HUES64 (cell line): ENCODE data around the gene CACNA1C.

Experiments used
- H3K27ac ChIP-seq: 2 replicates; pipeline ENCODE4 v1.7.0; 2013; ENCODE audit warnings: low read depth, low read length, inconsistent platforms
- H3K27me3 ChIP-seq: 2 replicates; pipeline ENCODE4 v1.6.1; 2013; ENCODE audit warnings: mild to moderate bottlenecking, low read length; ENCODE audit not compliant: insufficient read depth
- H3K36me3 ChIP-seq: 2 replicates; pipeline ENCODE4 v1.6.1; 2013; ENCODE audit warnings: mild to moderate bottlenecking, low read length; ENCODE audit not compliant: insufficient read depth
- H3K4me1 ChIP-seq: 2 replicates; pipeline ENCODE4 v1.6.1; 2013; ENCODE audit warnings: mild to moderate bottlenecking, low read length, moderate library complexity; ENCODE audit not compliant: insufficient read depth
- H3K4me3 ChIP-seq: 2 replicates; pipeline ENCODE4 v1.5.1; 2013; ENCODE audit warnings: mild to moderate bottlenecking, low read length, moderate library complexity
- H3K9ac ChIP-seq: 2 replicates; pipeline ENCODE4 v1.6.1; 2013; ENCODE audit warnings: mild to moderate bottlenecking, low read depth, low read length
- H3K9me3 ChIP-seq: 2 replicates; pipeline ENCODE4 v1.6.1; 2013; ENCODE audit warnings: low read depth, low read length; ENCODE audit not compliant: insufficient read depth
- WGBS: fragments of 150-250, 120-280 bp; methylation state at CpG from one replicate; pipeline ENCODE4 v1.1.7; 2013; ENCODE audit warnings: missing lambda C conversion rate; 5-methylcytosine and 5-hydroxymethylcytosine counted together

The CACNA1C gene

GRCh38 chr12:2439332-2440100 lies 386.7 kb downstream of the CACNA1C start:
- WGBS = 93% methylated on average over 10 of the region's 11 CpGs
- no peak overlapping the region for H3K27ac ChIP-seq
- no peaks in the 10 kb centered on the region for H3K4me1 ChIP-seq
- H3K27me3 ChIP-seq = no peaks in the 10 kb centered on the region
- H3K36me3 ChIP-seq = no peaks in the 10 kb centered on the region
- no peak overlapping the region for H3K9ac ChIP-seq
- no peaks in the 10 kb centered on the region for H3K9me3 ChIP-seq
- no peak overlapping the region for H3K4me3 ChIP-seq

- H3K36me3 ChIP-seq = no peaks in the 10 kb centered on the region
- no peak overlapping the region for H3K27ac ChIP-seq
- H3K9me3 ChIP-seq = no peaks in the 10 kb centered on the region
- no peak overlapping the region for H3K9ac ChIP-seq
- H3K4me1 ChIP-seq = no peaks in the 10 kb centered on the region
- no peak overlapping the region for H3K4me3 ChIP-seq
- 95% methylated on average over 7 of the region's 7 CpGs for WGBS
- H3K27me3 ChIP-seq = no peaks in the 10 kb centered on the region
These were observed 391.0 kb downstream of the CACNA1C start for GRCh38 chr12:2443776-2444175.

GRCh38 chr12:2445968-2446367 lies 393.2 kb downstream of the CACNA1C start:
- no peaks in the 10 kb centered on the region for H3K9me3 ChIP-seq
- H3K27me3 ChIP-seq = 0 out of 2 replicates have a peak, but pooled peaks cover 2% of the 10 kb centered on the region
- no peak overlapping the region for H3K4me3 ChIP-seq
- H3K27ac ChIP-seq = no peak overlapping the region
- H3K9ac ChIP-seq = no peak overlapping the region
- no peaks in the 10 kb centered on the region for H3K36me3 ChIP-seq
- no peaks in the 10 kb centered on the region for H3K4me1 ChIP-seq
- 82% methylated on average over 1 of the region's 1 CpG for WGBS

- no peaks in the 10 kb centered on the region for H3K36me3 ChIP-seq
- no peak overlapping the region for H3K9ac ChIP-seq
- 88% methylated on average over 10 of the region's 10 CpGs for WGBS
These were observed 395.1 kb downstream of the CACNA1C start for GRCh38 chr12:2447861-2448260.

GRCh38 chr12:2449586-2449985 lies 396.8 kb downstream of the CACNA1C start:
- 90% methylated on average over 6 of the region's 6 CpGs for WGBS
- H3K27me3 ChIP-seq = 0 out of 2 replicates have a peak, but pooled peaks cover 2% of the 10 kb centered on the region
- no peak overlapping the region for H3K9ac ChIP-seq
- no peaks in the 10 kb centered on the region for H3K9me3 ChIP-seq
- no peak overlapping the region for H3K4me3 ChIP-seq
- H3K27ac ChIP-seq = no peak overlapping the region
- H3K4me1 ChIP-seq = no peaks in the 10 kb centered on the region
- H3K36me3 ChIP-seq = no peaks in the 10 kb centered on the region

More at GRCh38 chr12:2447861-2448260, 395.1 kb downstream of the CACNA1C start:
- Histone ChIP-seq H3K27me3 (0 out of 2 replicates have a peak, but pooled peaks cover 2% of the 10 kb centered on the region), H3K4me1 (no peaks in the 10 kb centered on the region), H3K27ac (no peak overlapping the region), H3K4me3 (no peak overlapping the region), H3K9me3 (no peaks in the 10 kb centered on the region)

- no peaks in the 10 kb centered on the region for H3K4me1 ChIP-seq
- H3K27me3 ChIP-seq = 0 out of 2 replicates have a peak, but pooled peaks cover 2% of the 10 kb centered on the region
- 77% methylated on average over 9 of the region's 9 CpGs for WGBS
These were observed 397.8 kb downstream of the CACNA1C start for GRCh38 chr12:2450553-2450952.

GRCh38 chr12:2451025-2451424 lies 398.2 kb downstream of the CACNA1C start:
- no peaks in the 10 kb centered on the region for H3K36me3 ChIP-seq
- H3K4me1 ChIP-seq = no peaks in the 10 kb centered on the region
- no peak overlapping the region for H3K9ac ChIP-seq
- no peak overlapping the region for H3K4me3 ChIP-seq
- 93% methylated on average over 4 of the region's 4 CpGs for WGBS
- H3K9me3 ChIP-seq = no peaks in the 10 kb centered on the region
- H3K27me3 ChIP-seq = 0 out of 2 replicates have a peak, but pooled peaks cover 2% of the 10 kb centered on the region
- no peak overlapping the region for H3K27ac ChIP-seq

More at GRCh38 chr12:2450553-2450952, 397.8 kb downstream of the CACNA1C start:
- no peaks in the 10 kb centered on the region for H3K9me3 ChIP-seq
- H3K36me3 ChIP-seq = no peaks in the 10 kb centered on the region
- H3K4me3 ChIP-seq = no peak overlapping the region
- H3K9ac ChIP-seq = no peak overlapping the region
- H3K27ac ChIP-seq = no peak overlapping the region

- H3K36me3 ChIP-seq = no peaks in the 10 kb centered on the region
- H3K4me3 ChIP-seq = no peak overlapping the region
- no peaks in the 10 kb centered on the region for H3K4me1 ChIP-seq
- 92% methylated on average over 5 of the region's 5 CpGs for WGBS
- no peaks in the 10 kb centered on the region for H3K9me3 ChIP-seq
- H3K27ac ChIP-seq = no peak overlapping the region
- no peak overlapping the region for H3K9ac ChIP-seq
- H3K27me3 ChIP-seq = 0 out of 2 replicates have a peak, but pooled peaks cover 2% of the 10 kb centered on the region
These were observed 398.7 kb downstream of the CACNA1C start for GRCh38 chr12:2451497-2451896.

GRCh38 chr12:2453076-2453760 lies 400.4 kb downstream of the CACNA1C start:
- no peaks in the 10 kb centered on the region for H3K9me3 ChIP-seq
- no peak overlapping the region for H3K4me3 ChIP-seq
- H3K36me3 ChIP-seq = no peaks in the 10 kb centered on the region
- H3K9ac ChIP-seq = no peak overlapping the region
- WGBS = 89% methylated on average over 15 of the region's 15 CpGs
- 0 out of 2 replicates have a peak, but pooled peaks cover 2% of the 10 kb centered on the region for H3K27me3 ChIP-seq
- no peaks in the 10 kb centered on the region for H3K4me1 ChIP-seq
- no peak overlapping the region for H3K27ac ChIP-seq

- H3K4me1 ChIP-seq = no peaks in the 10 kb centered on the region
- H3K36me3 ChIP-seq = no peaks in the 10 kb centered on the region
- no peak overlapping the region for H3K9ac ChIP-seq
These were observed 400.9 kb downstream of the CACNA1C start for GRCh38 chr12:2453761-2454090.

GRCh38 chr12:2454601-2455177 lies 401.9 kb downstream of the CACNA1C start:
- no peaks in the 10 kb centered on the region for H3K4me1 ChIP-seq
- no peak overlapping the region for H3K4me3 ChIP-seq
- 90% methylated on average over 20 of the region's 20 CpGs for WGBS
- H3K27ac ChIP-seq = no peak overlapping the region
- no peaks in the 10 kb centered on the region for H3K9me3 ChIP-seq
- H3K27me3 ChIP-seq = no peaks in the 10 kb centered on the region
- H3K9ac ChIP-seq = no peak overlapping the region
- H3K36me3 ChIP-seq = no peaks in the 10 kb centered on the region

More at GRCh38 chr12:2453761-2454090, 400.9 kb downstream of the CACNA1C start:
- Histone ChIP-seq H3K27me3 (0 out of 2 replicates have a peak, but pooled peaks cover 2% of the 10 kb centered on the region), H3K9me3 (no peaks in the 10 kb centered on the region), H3K27ac (no peak overlapping the region), H3K4me3 (no peak overlapping the region)
